HG02884 (cell line): ENCODE data around the gene CPA1.
A peak's percentile ranks its signal among the peaks of the same experiment; 100 is the strongest.

Source experiments
- ATAC-seq: cut with Tn5 transposase; IDR thresholded peaks from one replicate; pipeline ENCODE4 v1.9.1; 2021; ENCODE audit warnings: mild to moderate bottlenecking, moderate library complexity; ENCODE audit not compliant: unreplicated experiment

The CPA1 gene

DNA sequence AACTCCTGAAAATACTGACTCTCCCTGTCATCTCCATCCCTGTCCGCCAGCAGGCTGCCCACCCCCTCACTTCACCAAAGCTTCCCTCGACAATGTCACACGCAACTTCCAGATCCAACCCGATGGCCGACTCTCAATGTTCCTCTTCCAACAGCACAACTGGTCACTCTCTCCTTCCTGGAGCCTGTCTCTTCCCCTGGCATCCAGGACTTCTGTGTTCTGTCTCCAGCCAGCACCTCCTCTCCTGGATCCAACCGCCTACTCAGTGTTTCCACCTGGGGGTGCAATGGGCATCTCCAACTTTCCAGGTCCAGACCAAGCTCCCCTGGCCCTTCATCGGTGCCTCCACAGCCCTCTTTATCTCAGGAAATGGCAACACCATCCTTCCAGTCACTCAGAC lies 27.1 kb upstream of the CPA1 start:
- no peak for ATAC-seq

- no peak for ATAC-seq
Measured at GRCh38 chr7:130356121-130356875, 24.0 kb upstream of the CPA1 start.

GRCh38 chr7:130356876-130357611 lies 23.2 kb upstream of the CPA1 start:
- ATAC-seq: no peak

GRCh38 chr7:130358471-130358870 lies 21.8 kb upstream of the CPA1 start:
- no peak for ATAC-seq

- ATAC-seq: no peak
Measured at GRCh38 chr7:130359276-130359857, 20.9 kb upstream of the CPA1 start.

- no peak for ATAC-seq
Measured at GRCh38 chr7:130360518-130360917, 19.8 kb upstream of the CPA1 start.

DNA sequence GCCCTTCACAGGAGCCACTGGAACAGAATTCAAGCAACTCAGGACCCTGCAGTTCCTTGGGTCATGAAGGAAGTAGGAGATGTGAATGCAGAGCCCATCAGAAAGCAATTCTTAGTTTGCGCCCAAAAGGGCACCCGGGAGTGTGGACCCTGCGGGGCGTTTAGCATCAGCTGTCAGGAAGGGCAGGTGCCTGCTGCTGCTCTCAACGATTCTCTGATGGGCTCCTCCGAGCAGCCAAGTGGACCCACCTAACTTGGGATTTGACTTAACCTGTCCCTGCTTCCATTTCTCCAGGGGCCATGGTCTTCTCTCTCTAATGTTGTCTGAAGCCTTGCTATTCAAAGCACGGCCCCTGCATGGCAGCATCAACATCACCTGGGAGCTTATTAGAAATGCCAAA lies 18.6 kb upstream of the CPA1 start:
- no peak for ATAC-seq

GRCh38 chr7:130362251-130362816 lies 18.0 kb upstream of the CPA1 start:
- ATAC-seq: no peak

GRCh38 chr7:130363026-130363847 lies 17.1 kb upstream of the CPA1 start:
- no peak for ATAC-seq

DNA sequence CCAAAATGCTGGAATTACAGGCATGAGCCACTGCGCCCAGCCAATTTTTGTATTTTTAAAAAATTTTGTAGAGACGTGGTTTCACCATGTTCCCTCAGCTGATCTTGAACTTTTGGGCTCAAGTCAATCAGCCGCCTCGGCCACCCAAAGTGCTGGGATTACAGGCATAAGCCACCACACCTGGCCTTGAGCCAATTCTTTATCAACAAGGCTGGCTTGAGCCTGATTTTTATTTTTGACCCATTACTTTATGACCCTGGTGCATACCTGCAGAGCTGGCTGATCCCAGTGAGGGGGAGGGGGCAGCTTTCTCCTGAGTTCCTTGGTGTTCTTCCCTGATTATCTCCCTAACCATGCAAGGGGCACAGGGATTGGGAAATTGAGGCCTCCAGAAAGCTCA lies 15.8 kb upstream of the CPA1 start:
- ATAC-seq: no peak

DNA sequence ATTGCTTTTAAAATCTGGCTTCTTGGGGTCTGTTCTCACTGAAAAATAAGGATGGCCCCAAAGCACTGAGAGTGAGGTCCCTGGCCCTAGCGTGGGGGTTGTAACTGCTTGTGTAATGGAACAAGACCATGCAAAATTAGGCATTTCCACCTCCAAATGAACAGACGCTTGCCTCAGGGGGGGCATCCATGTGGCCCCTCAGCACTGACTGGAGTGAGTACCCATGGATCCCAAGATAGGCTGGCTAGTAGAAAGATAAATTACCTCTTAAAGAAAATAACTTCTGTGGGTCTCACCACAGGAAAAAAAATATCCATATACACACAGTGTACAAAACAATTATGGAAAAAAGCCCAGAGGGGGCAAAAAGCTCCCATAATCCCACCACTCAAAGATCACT lies 15.2 kb upstream of the CPA1 start:
- no peak for ATAC-seq

GRCh38 chr7:130365511-130366441 lies 14.5 kb upstream of the CPA1 start:
- ATAC-seq: peak; percentile 49

GRCh38 chr7:130366564-130366963 lies 13.7 kb upstream of the CPA1 start:
- no peak for ATAC-seq

DNA sequence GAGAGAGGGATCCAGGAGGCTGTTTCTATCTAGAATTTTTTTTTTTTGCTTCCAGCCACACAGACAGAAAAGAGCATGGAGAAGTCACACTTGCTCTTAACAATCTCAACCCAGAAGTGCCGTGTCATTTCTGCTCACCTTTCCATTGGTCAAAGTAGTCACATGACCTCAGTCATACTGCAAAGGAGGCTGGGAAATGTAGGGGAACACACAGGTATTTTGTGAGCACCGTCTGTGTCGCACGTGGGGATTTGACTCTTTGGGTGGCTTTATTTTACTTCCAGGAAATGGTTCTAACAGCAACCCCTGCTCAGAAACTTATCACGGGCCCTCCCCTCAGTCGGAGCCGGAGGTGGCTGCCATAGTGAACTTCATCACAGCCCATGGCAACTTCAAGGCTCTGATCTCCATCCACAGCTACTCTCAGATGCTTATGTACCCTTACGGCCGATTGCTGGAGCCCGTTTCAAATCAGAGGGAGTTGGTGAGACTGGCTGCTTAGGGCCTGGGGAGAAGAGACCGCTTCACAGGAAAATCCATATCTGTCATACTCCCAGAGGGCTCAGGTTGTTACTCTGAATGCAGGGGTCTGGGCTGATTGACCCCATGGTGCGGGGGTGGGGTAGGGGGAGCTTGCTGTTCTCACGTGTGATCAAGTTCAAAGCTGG lies 13.1 kb upstream of the CPA1 start:
- ATAC-seq: no peak

GRCh38 chr7:130367836-130368746 lies 12.2 kb upstream of the CPA1 start:
- ATAC-seq: no peak

- ATAC-seq: no peak
Measured at GRCh38 chr7:130369110-130369711, 11.1 kb upstream of the CPA1 start.

GRCh38 chr7:130369831-130370550 lies 10.3 kb upstream of the CPA1 start:
- no peak for ATAC-seq
